Measurements from ENCODE around the gene PCK2.

DNA sequence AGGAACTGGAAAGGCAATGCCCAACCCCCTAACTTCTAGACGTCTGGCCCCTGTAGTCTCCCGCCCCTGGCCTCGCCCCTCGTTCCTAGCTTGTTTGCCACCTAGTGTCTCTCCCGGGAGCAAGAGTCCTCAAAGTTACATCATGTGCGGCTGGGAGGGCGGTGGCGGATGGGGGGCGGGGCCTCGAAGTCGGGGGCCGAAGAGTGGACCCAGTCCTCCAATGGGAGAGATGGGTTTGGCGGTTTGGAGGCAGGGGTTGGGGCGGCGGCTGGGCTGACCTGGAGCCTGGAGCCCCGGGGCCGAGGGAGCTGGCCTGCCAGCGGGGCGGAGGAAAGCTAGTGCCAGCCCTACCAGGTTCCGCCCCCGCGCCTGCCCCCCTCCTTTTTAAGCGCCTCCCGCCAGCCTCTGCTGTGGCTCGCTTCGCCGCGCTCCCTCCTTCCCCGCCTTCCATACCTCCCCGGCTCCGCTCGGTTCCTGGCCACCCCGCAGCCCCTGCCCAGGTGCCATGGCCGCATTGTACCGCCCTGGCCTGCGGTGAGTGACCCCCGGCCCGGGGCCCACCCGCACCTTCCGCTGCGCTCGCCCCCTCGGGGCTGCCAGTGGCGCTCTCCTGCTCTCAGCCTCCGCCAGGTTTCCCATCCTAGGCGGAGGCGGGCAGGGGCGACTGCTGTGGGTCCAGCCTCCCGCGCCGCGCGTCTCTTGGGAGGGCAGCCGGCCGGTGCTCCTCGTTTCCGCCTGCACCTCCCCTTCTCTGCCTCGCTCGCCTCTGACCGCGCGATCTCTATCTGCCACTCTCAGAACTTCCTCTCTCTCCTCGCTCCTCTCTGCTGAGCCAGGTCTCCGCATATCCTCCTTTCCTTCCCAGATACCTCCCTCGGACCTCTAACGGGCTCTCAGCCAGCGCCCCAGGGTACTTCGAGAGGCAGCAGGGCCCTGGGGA is at the start of gene PCK2:
- TF ChIP-seq, protein P1, sequence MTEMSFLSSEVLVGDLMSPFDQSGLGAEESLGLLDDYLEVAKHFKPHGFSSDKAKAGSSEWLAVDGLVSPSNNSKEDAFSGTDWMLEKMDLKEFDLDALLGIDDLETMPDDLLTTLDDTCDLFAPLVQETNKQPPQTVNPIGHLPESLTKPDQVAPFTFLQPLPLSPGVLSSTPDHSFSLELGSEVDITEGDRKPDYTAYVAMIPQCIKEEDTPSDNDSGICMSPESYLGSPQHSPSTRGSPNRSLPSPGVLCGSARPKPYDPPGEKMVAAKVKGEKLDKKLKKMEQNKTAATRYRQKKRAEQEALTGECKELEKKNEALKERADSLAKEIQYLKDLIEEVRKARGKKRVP (CRISPR knock-in tag; IDR thresholded peaks at IDR 0.05), result peak in 1 of 2 experiments; percentile 82; a peak in 1 of 4 replicates
- TF ChIP-seq SP2 (CRISPR knock-in tag; IDR thresholded peaks at IDR 0.05), result no peak
- TF ChIP-seq, protein P2, sequence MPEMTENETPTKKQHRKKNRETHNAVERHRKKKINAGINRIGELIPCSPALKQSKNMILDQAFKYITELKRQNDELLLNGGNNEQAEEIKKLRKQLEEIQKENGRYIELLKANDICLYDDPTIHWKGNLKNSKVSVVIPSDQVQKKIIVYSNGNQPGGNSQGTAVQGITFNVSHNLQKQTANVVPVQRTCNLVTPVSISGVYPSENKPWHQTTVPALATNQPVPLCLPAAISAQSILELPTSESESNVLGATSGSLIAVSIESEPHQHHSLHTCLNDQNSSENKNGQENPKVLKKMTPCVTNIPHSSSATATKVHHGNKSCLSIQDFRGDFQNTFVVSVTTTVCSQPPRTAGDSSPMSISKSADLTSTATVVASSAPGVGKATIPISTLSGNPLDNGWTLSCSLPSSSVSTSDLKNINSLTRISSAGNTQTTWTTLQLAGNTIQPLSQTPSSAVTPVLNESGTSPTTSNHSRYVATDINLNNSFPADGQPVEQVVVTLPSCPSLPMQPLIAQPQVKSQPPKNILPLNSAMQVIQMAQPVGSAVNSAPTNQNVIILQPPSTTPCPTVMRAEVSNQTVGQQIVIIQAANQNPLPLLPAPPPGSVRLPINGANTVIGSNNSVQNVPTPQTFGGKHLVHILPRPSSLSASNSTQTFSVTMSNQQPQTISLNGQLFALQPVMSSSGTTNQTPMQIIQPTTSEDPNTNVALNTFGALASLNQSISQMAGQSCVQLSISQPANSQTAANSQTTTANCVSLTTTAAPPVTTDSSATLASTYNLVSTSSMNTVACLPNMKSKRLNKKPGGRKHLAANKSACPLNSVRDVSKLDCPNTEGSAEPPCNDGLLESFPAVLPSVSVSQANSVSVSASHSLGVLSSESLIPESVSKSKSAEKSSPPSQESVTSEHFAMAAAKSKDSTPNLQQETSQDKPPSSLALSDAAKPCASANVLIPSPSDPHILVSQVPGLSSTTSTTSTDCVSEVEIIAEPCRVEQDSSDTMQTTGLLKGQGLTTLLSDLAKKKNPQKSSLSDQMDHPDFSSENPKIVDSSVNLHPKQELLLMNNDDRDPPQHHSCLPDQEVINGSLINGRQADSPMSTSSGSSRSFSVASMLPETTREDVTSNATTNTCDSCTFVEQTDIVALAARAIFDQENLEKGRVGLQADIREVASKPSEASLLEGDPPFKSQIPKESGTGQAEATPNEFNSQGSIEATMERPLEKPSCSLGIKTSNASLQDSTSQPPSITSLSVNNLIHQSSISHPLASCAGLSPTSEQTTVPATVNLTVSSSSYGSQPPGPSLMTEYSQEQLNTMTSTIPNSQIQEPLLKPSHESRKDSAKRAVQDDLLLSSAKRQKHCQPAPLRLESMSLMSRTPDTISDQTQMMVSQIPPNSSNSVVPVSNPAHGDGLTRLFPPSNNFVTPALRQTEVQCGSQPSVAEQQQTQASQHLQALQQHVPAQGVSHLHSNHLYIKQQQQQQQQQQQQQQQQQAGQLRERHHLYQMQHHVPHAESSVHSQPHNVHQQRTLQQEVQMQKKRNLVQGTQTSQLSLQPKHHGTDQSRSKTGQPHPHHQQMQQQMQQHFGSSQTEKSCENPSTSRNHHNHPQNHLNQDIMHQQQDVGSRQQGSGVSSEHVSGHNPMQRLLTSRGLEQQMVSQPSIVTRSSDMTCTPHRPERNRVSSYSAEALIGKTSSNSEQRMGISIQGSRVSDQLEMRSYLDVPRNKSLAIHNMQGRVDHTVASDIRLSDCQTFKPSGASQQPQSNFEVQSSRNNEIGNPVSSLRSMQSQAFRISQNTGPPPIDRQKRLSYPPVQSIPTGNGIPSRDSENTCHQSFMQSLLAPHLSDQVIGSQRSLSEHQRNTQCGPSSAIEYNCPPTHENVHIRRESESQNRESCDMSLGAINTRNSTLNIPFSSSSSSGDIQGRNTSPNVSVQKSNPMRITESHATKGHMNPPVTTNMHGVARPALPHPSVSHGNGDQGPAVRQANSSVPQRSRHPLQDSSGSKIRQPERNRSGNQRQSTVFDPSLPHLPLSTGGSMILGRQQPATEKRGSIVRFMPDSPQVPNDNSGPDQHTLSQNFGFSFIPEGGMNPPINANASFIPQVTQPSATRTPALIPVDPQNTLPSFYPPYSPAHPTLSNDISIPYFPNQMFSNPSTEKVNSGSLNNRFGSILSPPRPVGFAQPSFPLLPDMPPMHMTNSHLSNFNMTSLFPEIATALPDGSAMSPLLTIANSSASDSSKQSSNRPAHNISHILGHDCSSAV (CRISPR knock-in tag; IDR thresholded peaks at IDR 0.05; ENCODE audit: borderline replicate concordance), result peak; percentile 5
- TF ChIP-seq ZNF224 (CRISPR knock-in tag; IDR thresholded peaks at IDR 0.05), result no peak
- TF ChIP-seq, protein P3, sequence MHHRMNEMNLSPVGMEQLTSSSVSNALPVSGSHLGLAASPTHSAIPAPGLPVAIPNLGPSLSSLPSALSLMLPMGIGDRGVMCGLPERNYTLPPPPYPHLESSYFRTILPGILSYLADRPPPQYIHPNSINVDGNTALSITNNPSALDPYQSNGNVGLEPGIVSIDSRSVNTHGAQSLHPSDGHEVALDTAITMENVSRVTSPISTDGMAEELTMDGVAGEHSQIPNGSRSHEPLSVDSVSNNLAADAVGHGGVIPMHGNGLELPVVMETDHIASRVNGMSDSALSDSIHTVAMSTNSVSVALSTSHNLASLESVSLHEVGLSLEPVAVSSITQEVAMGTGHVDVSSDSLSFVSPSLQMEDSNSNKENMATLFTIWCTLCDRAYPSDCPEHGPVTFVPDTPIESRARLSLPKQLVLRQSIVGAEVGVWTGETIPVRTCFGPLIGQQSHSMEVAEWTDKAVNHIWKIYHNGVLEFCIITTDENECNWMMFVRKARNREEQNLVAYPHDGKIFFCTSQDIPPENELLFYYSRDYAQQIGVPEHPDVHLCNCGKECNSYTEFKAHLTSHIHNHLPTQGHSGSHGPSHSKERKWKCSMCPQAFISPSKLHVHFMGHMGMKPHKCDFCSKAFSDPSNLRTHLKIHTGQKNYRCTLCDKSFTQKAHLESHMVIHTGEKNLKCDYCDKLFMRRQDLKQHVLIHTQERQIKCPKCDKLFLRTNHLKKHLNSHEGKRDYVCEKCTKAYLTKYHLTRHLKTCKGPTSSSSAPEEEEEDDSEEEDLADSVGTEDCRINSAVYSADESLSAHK (CRISPR knock-in tag; IDR thresholded peaks at IDR 0.05; ENCODE audit: borderline replicate concordance), result peak; percentile 81; the same call in 1 of the 2 replicates
- TF ChIP-seq, protein P4, sequence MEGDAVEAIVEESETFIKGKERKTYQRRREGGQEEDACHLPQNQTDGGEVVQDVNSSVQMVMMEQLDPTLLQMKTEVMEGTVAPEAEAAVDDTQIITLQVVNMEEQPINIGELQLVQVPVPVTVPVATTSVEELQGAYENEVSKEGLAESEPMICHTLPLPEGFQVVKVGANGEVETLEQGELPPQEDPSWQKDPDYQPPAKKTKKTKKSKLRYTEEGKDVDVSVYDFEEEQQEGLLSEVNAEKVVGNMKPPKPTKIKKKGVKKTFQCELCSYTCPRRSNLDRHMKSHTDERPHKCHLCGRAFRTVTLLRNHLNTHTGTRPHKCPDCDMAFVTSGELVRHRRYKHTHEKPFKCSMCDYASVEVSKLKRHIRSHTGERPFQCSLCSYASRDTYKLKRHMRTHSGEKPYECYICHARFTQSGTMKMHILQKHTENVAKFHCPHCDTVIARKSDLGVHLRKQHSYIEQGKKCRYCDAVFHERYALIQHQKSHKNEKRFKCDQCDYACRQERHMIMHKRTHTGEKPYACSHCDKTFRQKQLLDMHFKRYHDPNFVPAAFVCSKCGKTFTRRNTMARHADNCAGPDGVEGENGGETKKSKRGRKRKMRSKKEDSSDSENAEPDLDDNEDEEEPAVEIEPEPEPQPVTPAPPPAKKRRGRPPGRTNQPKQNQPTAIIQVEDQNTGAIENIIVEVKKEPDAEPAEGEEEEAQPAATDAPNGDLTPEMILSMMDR (CRISPR knock-in tag; IDR thresholded peaks at IDR 0.05), result peak; percentile 66
- TF ChIP-seq, protein P5, sequence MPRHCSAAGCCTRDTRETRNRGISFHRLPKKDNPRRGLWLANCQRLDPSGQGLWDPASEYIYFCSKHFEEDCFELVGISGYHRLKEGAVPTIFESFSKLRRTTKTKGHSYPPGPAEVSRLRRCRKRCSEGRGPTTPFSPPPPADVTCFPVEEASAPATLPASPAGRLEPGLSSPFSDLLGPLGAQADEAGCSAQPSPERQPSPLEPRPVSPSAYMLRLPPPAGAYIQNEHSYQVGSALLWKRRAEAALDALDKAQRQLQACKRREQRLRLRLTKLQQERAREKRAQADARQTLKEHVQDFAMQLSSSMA (CRISPR knock-in tag; IDR thresholded peaks at IDR 0.05), result peak; percentile 88
- TF ChIP-seq, protein P6, sequence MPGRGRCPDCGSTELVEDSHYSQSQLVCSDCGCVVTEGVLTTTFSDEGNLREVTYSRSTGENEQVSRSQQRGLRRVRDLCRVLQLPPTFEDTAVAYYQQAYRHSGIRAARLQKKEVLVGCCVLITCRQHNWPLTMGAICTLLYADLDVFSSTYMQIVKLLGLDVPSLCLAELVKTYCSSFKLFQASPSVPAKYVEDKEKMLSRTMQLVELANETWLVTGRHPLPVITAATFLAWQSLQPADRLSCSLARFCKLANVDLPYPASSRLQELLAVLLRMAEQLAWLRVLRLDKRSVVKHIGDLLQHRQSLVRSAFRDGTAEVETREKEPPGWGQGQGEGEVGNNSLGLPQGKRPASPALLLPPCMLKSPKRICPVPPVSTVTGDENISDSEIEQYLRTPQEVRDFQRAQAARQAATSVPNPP (CRISPR knock-in tag; IDR thresholded peaks at IDR 0.05), result peak; percentile 94
- peak; percentile 88 for TF ChIP-seq ZNF12 (CRISPR knock-in tag; IDR thresholded peaks at IDR 0.05)
- TF ChIP-seq JUN (CRISPR knock-in tag; IDR thresholded peaks at IDR 0.05), result no peak
- peak; percentile 91 for TF ChIP-seq FOXM1 (CRISPR knock-in tag; IDR thresholded peaks at IDR 0.05)
- TF ChIP-seq, protein P7, sequence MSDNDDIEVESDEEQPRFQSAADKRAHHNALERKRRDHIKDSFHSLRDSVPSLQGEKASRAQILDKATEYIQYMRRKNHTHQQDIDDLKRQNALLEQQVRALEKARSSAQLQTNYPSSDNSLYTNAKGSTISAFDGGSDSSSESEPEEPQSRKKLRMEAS (IDR thresholded peaks at IDR 0.05), result no peak
